ENCODE results near the gene CRABP1. TPM values are rescaled to one million over a fixed set of nuclear protein-coding genes. Genes with fewer than 3 reads are reported as not detected.

Gene CRABP1
- total RNA-seq (not detected), polyA plus RNA-seq (not detected)

GRCh38 chr15:78340231-78341056 lies at the start of gene CRABP1:
CRABP1 (plus strand) TSS chr15:78340353; CDS start chr15:78340429, 76 bp downstream.
- H3K4me3 Mint-ChIP-seq = peak within 1 kb of the TSS in 1 of 8 donors; percentile 10
- no peaks in the 10 kb centered on the region for H3K36me3 Mint-ChIP-seq
- DNase-seq = no peak
- ChIA-PET CTCF (ENCODE audit: partially characterized antibody) (no interaction called here), POLR2A (ENCODE audit: partially characterized antibody) (no interaction called here)
- peaks cover 0 to 2% (median 0%) of the 10 kb centered on the region in 8 donors for H3K9me3 Mint-ChIP-seq
- H3K36me3 ChIP-seq (ENCODE audit: insufficient read depth, low read length) = no peaks in the 10 kb centered on the region
- H3K27ac Mint-ChIP-seq = no peak within 1 kb of the TSS
- H3K4me1 ChIP-seq (ENCODE audit: insufficient read depth, low read length) = no peaks in the 10 kb centered on the region
- intact Hi-C loops (cut with micrococcal nuclease) = no loop called here
- peaks cover 0 to 4% (median 3%) of the 10 kb centered on the region in 4 donors for H3K4me1 Mint-ChIP-seq
- no peak within 1 kb of the TSS for H3K27ac ChIP-seq (ENCODE audit: low read depth, low read length)
- peaks cover 28 to 43% of the 10 kb centered on the region in 2 donors for H3K27me3 Mint-ChIP-seq
- H3K4me3 ChIP-seq (ENCODE audit: low read length in 2 of 2) = no peak within 1 kb of the TSS
- peaks cover 12% of the 10 kb centered on the region for H3K27me3 ChIP-seq (ENCODE audit: insufficient read depth, low read length)
- no peaks in the 10 kb centered on the region for H3K9me3 ChIP-seq (ENCODE audit: control insufficient read depth in 1 of 2, low read length in 2 of 2)

GRCh38 chr15:78291052-78291451 lies 49.1 kb upstream of the CRABP1 start:
- H3K27me3 ChIP-seq (ENCODE audit: insufficient read depth, low read length) = no peaks in the 10 kb centered on the region
- peak overlapping the region in 2 of 7 donors; percentile 55 to 58 for H3K27ac Mint-ChIP-seq
- H3K4me1 Mint-ChIP-seq = peaks cover 0 to 5% (median 1%) of the 10 kb centered on the region in 4 donors
- intact Hi-C loops (cut with micrococcal nuclease) = no loop called here
- H3K36me3 Mint-ChIP-seq = peaks cover 62 to 74% of the 10 kb centered on the region in 2 donors
- H3K4me3 ChIP-seq (ENCODE audit: low read length in 2 of 2) = no peak overlapping the region
- POLR2A ChIA-PET (ENCODE audit: partially characterized antibody) = interaction anchor here (1.5 kb wide), 1 partner anchor 8 kb away, joined by 6 read pairs; the partner anchor contains the start of gene SKIC8
- no peak for DNase-seq
- H3K9me3 ChIP-seq (ENCODE audit: control insufficient read depth in 1 of 2, low read length in 2 of 2) = no peaks in the 10 kb centered on the region
- no peaks in the 10 kb centered on the region for H3K27me3 Mint-ChIP-seq
- H3K27ac ChIP-seq (ENCODE audit: low read depth, low read length) = no peak overlapping the region
- H3K4me3 Mint-ChIP-seq = no peak overlapping the region
- no peaks in the 10 kb centered on the region for H3K4me1 ChIP-seq (ENCODE audit: insufficient read depth, low read length)
- CTCF ChIA-PET (ENCODE audit: partially characterized antibody) = interaction anchor here (1.4 kb wide), 1 partner anchor 9 kb away, joined by 8 read pairs; the partner anchor contains the start of gene SKIC8
- H3K36me3 ChIP-seq (ENCODE audit: insufficient read depth, low read length) = peaks cover 33% of the 10 kb centered on the region
- H3K9me3 Mint-ChIP-seq = no peaks in the 10 kb centered on the region

- H3K4me3 Mint-ChIP-seq = no peak overlapping the region
- ChIA-PET POLR2A (ENCODE audit: partially characterized antibody) (interaction anchor here (1.5 kb wide), 1 partner anchor 8 kb away, joined by 6 read pairs; the partner anchor contains the start of gene SKIC8), CTCF (ENCODE audit: partially characterized antibody) (interaction anchor here (1.4 kb wide), 1 partner anchor 8 kb away, joined by 8 read pairs; the partner anchor contains the start of gene SKIC8)
- no peaks in the 10 kb centered on the region for H3K27me3 ChIP-seq (ENCODE audit: insufficient read depth, low read length)
- H3K9me3 Mint-ChIP-seq = no peaks in the 10 kb centered on the region
- intact Hi-C loops (cut with micrococcal nuclease) = no loop called here
- H3K27ac ChIP-seq (ENCODE audit: low read depth, low read length) = no peak overlapping the region
- H3K4me1 ChIP-seq (ENCODE audit: insufficient read depth, low read length) = no peaks in the 10 kb centered on the region
- H3K27me3 Mint-ChIP-seq = no peaks in the 10 kb centered on the region
- peak overlapping the region in 2 of 7 donors; percentile 13 to 68 for H3K27ac Mint-ChIP-seq
- no peaks in the 10 kb centered on the region for H3K9me3 ChIP-seq (ENCODE audit: control insufficient read depth in 1 of 2, low read length in 2 of 2)
- peaks cover 55 to 67% of the 10 kb centered on the region in 2 donors for H3K36me3 Mint-ChIP-seq
- peaks cover 33% of the 10 kb centered on the region for H3K36me3 ChIP-seq (ENCODE audit: insufficient read depth, low read length)
- no peak for DNase-seq
- H3K4me3 ChIP-seq (ENCODE audit: low read length in 2 of 2) = no peak overlapping the region
- H3K4me1 Mint-ChIP-seq = peaks cover 0 to 5% (median 1%) of the 10 kb centered on the region in 4 donors
Measured at GRCh38 chr15:78291698-78292097, 48.5 kb upstream of the CRABP1 start.

- H3K36me3 Mint-ChIP-seq = peaks cover 54 to 62% of the 10 kb centered on the region in 2 donors
Measured at GRCh38 chr15:78292219-78292618, 47.9 kb upstream of the CRABP1 start.

GRCh38 chr15:78299101-78299930 lies 40.8 kb upstream of the CRABP1 start, which contains the start of gene SKIC8:
SKIC8 (minus strand) TSS chr15:78299609; CDS start chr15:78295686, 3,923 bp downstream.
- peaks cover 5% of the 10 kb centered on the region for H3K36me3 ChIP-seq (ENCODE audit: insufficient read depth, low read length)
- Mint-ChIP-seq H3K36me3 (peaks cover 11 to 19% of the 10 kb centered on the region in 2 donors), H3K4me3 (peak within 1 kb of the TSS; percentile 96 to 99 (median 97)), H3K27ac (peak within 1 kb of the TSS; percentile 86 to 99 (median 97)), H3K9me3 (peaks cover 0 to 3% (median 0%) of the 10 kb centered on the region in 8 donors), H3K27me3 (no peaks in the 10 kb centered on the region), H3K4me1 (peaks cover 13 to 31% (median 19%) of the 10 kb centered on the region in 4 donors)
- ChIA-PET CTCF (ENCODE audit: partially characterized antibody) (interaction anchor here (0.6 to 2.9 kb wide), 10 partner anchors 8 to 410 kb away, joined by 3 to 14 read pairs (median 3); partner anchors contain the start of gene DNAJA4), POLR2A (ENCODE audit: partially characterized antibody) (interaction anchor here (0.9 to 3.3 kb wide), 16 partner anchors 8 to 462 kb away, joined by 3 to 47 read pairs (median 4); partner anchors contain the start of genes DNAJA4, IDH3A, IREB2 and PSMA4)
- no peaks in the 10 kb centered on the region for H3K9me3 ChIP-seq (ENCODE audit: control insufficient read depth in 1 of 2, low read length in 2 of 2)
- DNase-seq = peak; percentile 89 to 91 (median 89)
- H3K27me3 ChIP-seq (ENCODE audit: insufficient read depth, low read length) = no peaks in the 10 kb centered on the region
- H3K4me1 ChIP-seq (ENCODE audit: insufficient read depth, low read length) = peaks cover 21% of the 10 kb centered on the region
- peak within 1 kb of the TSS; percentile 73 for H3K27ac ChIP-seq (ENCODE audit: low read depth, low read length)
- H3K4me3 ChIP-seq (ENCODE audit: low read length in 2 of 2) = peak within 1 kb of the TSS; percentile 70 to 95
- intact Hi-C loops (cut with micrococcal nuclease) = loop anchor here (1.0 kb wide), 1 partner anchor 139 kb away; the partner anchor contains the start of gene IREB2

More at GRCh38 chr15:78292219-78292618, 47.9 kb upstream of the CRABP1 start:
- Mint-ChIP-seq H3K9me3 (no peaks in the 10 kb centered on the region), H3K4me3 (no peak overlapping the region), H3K27ac (no peak overlapping the region), H3K4me1 (peaks cover 0 to 5% (median 2%) of the 10 kb centered on the region in 4 donors), H3K27me3 (no peaks in the 10 kb centered on the region)
- intact Hi-C loops (cut with micrococcal nuclease) = no loop called here
- peaks cover 33% of the 10 kb centered on the region for H3K36me3 ChIP-seq (ENCODE audit: insufficient read depth, low read length)
- ChIA-PET CTCF (ENCODE audit: partially characterized antibody) (no interaction called here), POLR2A (ENCODE audit: partially characterized antibody) (no interaction called here)
- no peak overlapping the region for H3K4me3 ChIP-seq (ENCODE audit: low read length in 2 of 2)
- no peaks in the 10 kb centered on the region for H3K27me3 ChIP-seq (ENCODE audit: insufficient read depth, low read length)
- DNase-seq = no peak
- H3K4me1 ChIP-seq (ENCODE audit: insufficient read depth, low read length) = no peaks in the 10 kb centered on the region
- H3K27ac ChIP-seq (ENCODE audit: low read depth, low read length) = no peak overlapping the region
- H3K9me3 ChIP-seq (ENCODE audit: control insufficient read depth in 1 of 2, low read length in 2 of 2) = no peaks in the 10 kb centered on the region

GRCh38 chr15:78301326-78301725 lies 38.8 kb upstream of the CRABP1 start:
- Mint-ChIP-seq H3K27ac (peak overlapping the region in 3 of 7 donors; percentile 63 to 77 (median 72)), H3K36me3 (peaks cover 0 to 9% of the 10 kb centered on the region in 2 donors), H3K27me3 (no peaks in the 10 kb centered on the region), H3K4me1 (peaks cover 13 to 26% (median 19%) of the 10 kb centered on the region in 4 donors), H3K4me3 (peak overlapping the region in 4 of 8 donors; percentile 13 to 46 (median 28)), H3K9me3 (peaks cover 0 to 3% (median 0%) of the 10 kb centered on the region in 8 donors)
- H3K36me3 ChIP-seq (ENCODE audit: insufficient read depth, low read length) = no peaks in the 10 kb centered on the region
- POLR2A ChIA-PET (ENCODE audit: partially characterized antibody) = interaction anchor here (3.3 kb wide), 1 partner anchor 137 kb away, joined by 32 read pairs; the partner anchor contains the start of gene IREB2
- DNase-seq = no peak
- H3K9me3 ChIP-seq (ENCODE audit: control insufficient read depth in 1 of 2, low read length in 2 of 2) = no peaks in the 10 kb centered on the region
- intact Hi-C loops (cut with micrococcal nuclease) = no loop called here
- H3K27me3 ChIP-seq (ENCODE audit: insufficient read depth, low read length) = no peaks in the 10 kb centered on the region
- H3K4me1 ChIP-seq (ENCODE audit: insufficient read depth, low read length) = peaks cover 21% of the 10 kb centered on the region
- CTCF ChIA-PET (ENCODE audit: partially characterized antibody) = no interaction called here
- H3K27ac ChIP-seq (ENCODE audit: low read depth, low read length) = no peak overlapping the region
- no peak overlapping the region for H3K4me3 ChIP-seq (ENCODE audit: low read length in 2 of 2)
